Gastrocnemius medialis (tissue), 4 donors: ENCODE measurements around the gene GEMIN2. TPM values are rescaled to one million over a fixed set of nuclear protein-coding genes. Genes with fewer than 3 reads are reported as not detected.
"Not testable (repeated sequence)": the region's sequence is repeated elsewhere in the genome, so short reads cannot be mapped to it uniquely, and the experiment has no call there.

ENCODE experiments used
- ATAC-seq, 2 donors: fragments of 150-250 bp; one replicate each; pipeline ENCODE4 v1.9.1; 2016
- DNase-seq, 2 donors: peaks; one replicate each; pipeline ENCODE4 v3.0.0-alpha.2; 2019
- H3K27ac ChIP-seq, 4 donors: fragments of 200-600 bp; sonication (generic); 1 replicate in 1 of 4; 2 replicates in 3 of 4; pipeline ENCODE4 v1.5.1; 2016 to 2018; ENCODE audit warnings: mild to moderate bottlenecking in 2 of 4, moderate library complexity in 1 of 4
- H3K27me3 ChIP-seq, 3 donors: fragments of 200-600 bp; sonication (generic) in 2 of 3; 1 replicate in 1 of 3; 2 replicates in 2 of 3; pipeline versions ENCODE4 v1.5.1 to v1.6.0; 2016 to 2019; ENCODE audit warnings: mild to moderate bottlenecking in 1 of 3, moderate library complexity in 1 of 3
- H3K36me3 ChIP-seq, 2 donors: fragments of 200-600 bp; sonication (generic) in 1 of 2; one replicate each; pipeline ENCODE4 v1.5.1; 2017 to 2018
- H3K4me1 ChIP-seq, 2 donors: fragments of 200-600 bp; sonication (generic) in 1 of 2; one replicate each; pipeline ENCODE4 v1.5.1; 2016 to 2017; ENCODE audit warnings: mild to moderate bottlenecking in 2 of 2
- H3K4me3 ChIP-seq, 4 donors: fragments of 200-600 bp; sonication (generic) in 3 of 4; 1 replicate in 1 of 4; 2 replicates in 3 of 4; pipeline ENCODE4 v1.5.1; 2016 to 2019; ENCODE audit warnings: mild to moderate bottlenecking in 2 of 4
- H3K9me3 ChIP-seq, 3 donors: fragments of 200-600 bp; sonication (generic) in 2 of 3; 1 replicate in 1 of 3; 2 replicates in 2 of 3; pipeline ENCODE4 v1.5.1; 2016 to 2019
- CTCF ChIP-seq, 5 experiments: fragments of 450-650 bp in 3 of 5; fragments of 200-600 bp in 2 of 5; sonication (generic) in 2 of 5; IDR thresholded peaks in 4 of 5; conservative IDR thresholded peaks in 1 of 5; 1 replicate in 4 of 5; 2 replicates in 1 of 5; pipeline ENCODE4 v1.5.1; 2016 to 2019; ENCODE audit warnings: antibody characterized with exemption in 5 of 5, mild to moderate bottlenecking in 3 of 5, moderate library complexity in 3 of 5
- POLR2A ChIP-seq, 2 donors: fragments of 450-650 bp; IDR thresholded peaks; one replicate each; pipeline ENCODE4 v1.6.1; 2017; ENCODE audit warnings: antibody characterized with exemption in 2 of 2, mild to moderate bottlenecking in 2 of 2, moderate library complexity in 2 of 2
- in situ Hi-C, 4 donors: fragments of 200-750 bp; cut with MboI; loops; one replicate each; pipeline versions ENCODE4 v1.15.0 to v1.8.0; 2017; ENCODE audit warnings: low sequenced_read_pairs in 4 of 4
- intact Hi-C: fragments of 100-400 bp; cut with DNase I; formaldehyde crosslinking; loops from one replicate; pipeline ENCODE4 v1.15.1; 2023; ENCODE audit warnings: low total_unique reads
- total RNA-seq, 4 donors: library from RNA; depleted of rRNA; stranded (reverse); fragments of >200 nt; gene quantifications; one replicate each; pipeline versions ENCODE4 v1.1.0 to v1.2.3, GENCODE V29; 2016

The GEMIN2 gene
- total RNA-seq, 4 donors from 2014 or later: 17.7 to 28.0 (median 22.7) TPM

GRCh38 chr14:39140170-39140569 lies 26.0 kb downstream of the GEMIN2 start:
- TF ChIP-seq CTCF (IDR thresholded peaks at IDR 0.05 in 4 of 5, conservative IDR thresholded peaks at IDR 0.05 in 1 of 5): no peak
- TF ChIP-seq POLR2A (IDR thresholded peaks at IDR 0.05): no peak
- Histone ChIP-seq H3K9me3 (no peaks in the 10 kb centered on the region), H3K36me3 (peaks cover 6 to 34% of the 10 kb centered on the region in 2 donors), H3K4me3 (no peak overlapping the region), H3K27ac (no peak overlapping the region), H3K4me1 (no peaks in the 10 kb centered on the region), H3K27me3 (no peaks in the 10 kb centered on the region)
- intact Hi-C loops (no loop called here), in situ Hi-C loops (no loop called here)
- DNase-seq: no peak
- no peak for ATAC-seq

DNA sequence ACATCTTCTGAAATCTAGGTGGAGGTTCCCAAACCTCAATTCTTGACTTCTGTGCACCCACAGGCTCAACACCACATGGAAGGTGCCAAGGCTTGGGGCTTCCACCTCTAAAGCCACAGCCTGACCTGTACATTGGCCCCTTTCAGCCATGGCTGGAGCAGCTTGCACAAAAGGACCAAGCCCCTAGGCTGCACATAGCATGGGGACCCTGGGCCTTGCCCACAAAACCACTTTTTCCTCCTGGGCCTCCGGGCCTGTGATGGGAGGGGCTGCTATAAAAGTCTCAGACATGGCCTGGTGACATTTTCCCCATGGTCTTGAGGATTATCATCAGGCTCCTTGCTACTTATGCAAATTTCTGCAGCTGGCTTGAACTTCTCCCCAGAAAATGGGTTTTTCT lies 27.5 kb downstream of the GEMIN2 start:
- in situ Hi-C loops, H3K4me1 ChIP-seq, H3K27me3 ChIP-seq, DNase-seq, intact Hi-C loops, H3K9me3 ChIP-seq, H3K4me3 ChIP-seq, H3K27ac ChIP-seq, ATAC-seq: not testable (repeated sequence)
- H3K36me3 ChIP-seq: peaks cover 0 to 20% of the 10 kb centered on the region in 2 donors

GRCh38 chr14:39143226-39143625 lies 29.1 kb downstream of the GEMIN2 start:
- H3K27me3 ChIP-seq, in situ Hi-C loops, H3K9me3 ChIP-seq, ATAC-seq, DNase-seq, intact Hi-C loops, H3K36me3 ChIP-seq, H3K4me1 ChIP-seq, H3K27ac ChIP-seq, H3K4me3 ChIP-seq: not testable (repeated sequence)

- Histone ChIP-seq H3K27me3 (no peaks in the 10 kb centered on the region), H3K4me3 (no peak overlapping the region), H3K27ac (no peak overlapping the region), H3K36me3 (peaks cover 0 to 24% of the 10 kb centered on the region in 2 donors), H3K9me3 (no peaks in the 10 kb centered on the region), H3K4me1 (no peaks in the 10 kb centered on the region)
- in situ Hi-C loops: no loop called here
- TF ChIP-seq CTCF (IDR thresholded peaks at IDR 0.05 in 4 of 5, conservative IDR thresholded peaks at IDR 0.05 in 1 of 5): no peak
- no peak for TF ChIP-seq POLR2A (IDR thresholded peaks at IDR 0.05)
- intact Hi-C loops: no loop called here
- ATAC-seq: no peak
- DNase-seq: no peak
Measured at GRCh38 chr14:39145266-39145966, 31.3 kb downstream of the GEMIN2 start.

GRCh38 chr14:39154594-39155189 lies 40.6 kb downstream of the GEMIN2 start:
- TF ChIP-seq POLR2A (IDR thresholded peaks at IDR 0.05): no peak
- Histone ChIP-seq H3K9me3 (no peaks in the 10 kb centered on the region), H3K4me1 (no peaks in the 10 kb centered on the region), H3K4me3 (no peak overlapping the region), H3K36me3 (peaks cover 3 to 53% of the 10 kb centered on the region in 2 donors), H3K27me3 (no peaks in the 10 kb centered on the region), H3K27ac (no peak overlapping the region)
- intact Hi-C loops (no loop called here), in situ Hi-C loops (no loop called here)
- DNase-seq (no peak), ATAC-seq (no peak)

DNA sequence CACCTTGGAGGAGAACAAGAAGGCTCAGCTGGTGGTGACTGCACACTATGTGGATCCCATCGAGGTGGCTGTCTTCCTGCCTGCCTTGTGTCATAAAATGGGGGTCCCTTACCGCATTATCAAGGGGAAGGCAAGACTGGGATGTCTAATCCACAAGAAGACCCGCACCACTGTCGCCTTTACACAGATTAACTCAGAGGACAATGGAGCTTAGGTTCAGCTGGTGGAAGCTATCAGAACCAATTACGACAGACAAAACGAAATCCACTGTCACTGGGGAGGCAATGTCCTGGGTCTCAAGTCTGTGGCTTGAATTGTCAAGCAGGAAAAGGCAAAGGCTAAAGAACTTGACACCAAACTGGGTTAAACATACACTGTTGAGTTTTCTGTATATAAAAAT lies 43.4 kb downstream of the GEMIN2 start:
- Histone ChIP-seq H3K9me3 (no peaks in the 10 kb centered on the region), H3K27me3 (no peaks in the 10 kb centered on the region), H3K27ac (no peak overlapping the region), H3K4me1 (peaks cover 0 to 3% of the 10 kb centered on the region in 2 donors), H3K4me3 (no peak overlapping the region), H3K36me3 (peaks cover 3 to 36% of the 10 kb centered on the region in 2 donors)
- TF ChIP-seq CTCF (IDR thresholded peaks at IDR 0.05 in 4 of 5, conservative IDR thresholded peaks at IDR 0.05 in 1 of 5) (no peak), POLR2A (IDR thresholded peaks at IDR 0.05) (no peak)
- ATAC-seq (no peak), DNase-seq (no peak)
- in situ Hi-C loops (no loop called here), intact Hi-C loops (no loop called here)
